ENCODE results near the gene PXMP4.

GRCh38 chr20:33725607-33726264 lies 5.6 kb upstream of the PXMP4 start:
- TF ChIP-seq EGR1 (IDR thresholded peaks at IDR 0.05) (no peak), TEAD4 (IDR thresholded peaks at IDR 0.05) (no peak), TAF1 (IDR thresholded peaks at IDR 0.05; ENCODE audit: low read depth) (no peak), MAX (IDR thresholded peaks at IDR 0.05) (no peak), ZBTB7A (IDR thresholded peaks at IDR 0.05; ENCODE audit: low read depth) (no peak)
